HepG2 (cell line): Measurements from ENCODE around the gene DEFB112. TPM values are rescaled to one million over a fixed set of nuclear protein-coding genes. Genes with fewer than 3 reads are reported as not detected.

Experiments
- ARID5B ChIP-seq: IDR thresholded peaks from 2 replicates; pipeline ENCODE4 v1.4.0; 2020; ENCODE audit warnings: mild to moderate bottlenecking, missing genetic modification reagents
- BORCS8-MEF2B ChIP-seq: sonication (generic); formaldehyde crosslinking; IDR thresholded peaks from 2 replicates; pipeline ENCODE4 v1.8.0; 2022; ENCODE audit warnings: mild to moderate bottlenecking, missing genetic modification reagents
- ELF4 ChIP-seq: sonication (generic); formaldehyde crosslinking; IDR thresholded peaks from 2 replicates; pipeline ENCODE4 v1.5.0; 2020; ENCODE audit warnings: missing genetic modification reagents, mild to moderate bottlenecking, moderate library complexity, borderline replicate concordance
- HDAC2 ChIP-seq: sonication (generic); formaldehyde crosslinking; IDR thresholded peaks from 2 replicates; pipeline ENCODE4 v1.4.0; 2020; ENCODE audit warnings: missing genetic modification reagents
- SETDB1 ChIP-seq: sonication (generic); formaldehyde crosslinking; IDR thresholded peaks from 2 replicates; pipeline ENCODE4 v1.5.1; 2020; ENCODE audit warnings: missing genetic modification reagents, mild to moderate bottlenecking, borderline replicate concordance
- ZNF512B ChIP-seq: sonication (generic); formaldehyde crosslinking; IDR thresholded peaks from 2 replicates; pipeline ENCODE4 v1.5.1; 2020; ENCODE audit warnings: missing genetic modification reagents, mild to moderate bottlenecking, borderline replicate concordance
- ZNF543 ChIP-seq: sonication (generic); formaldehyde crosslinking; IDR thresholded peaks from 2 replicates; pipeline ENCODE4 v1.4.0; 2020; ENCODE audit warnings: mild to moderate bottlenecking, missing genetic modification reagents
- ZNF646 ChIP-seq: sonication (generic); formaldehyde crosslinking; IDR thresholded peaks from 2 replicates; pipeline ENCODE4 v1.9.0; 2021; ENCODE audit warnings: mild to moderate bottlenecking, missing genetic modification reagents
- polyA plus RNA-seq, 8 experiments: library from polyadenylated mRNA; depleted of rRNA in 3 of 8; stranded (reverse) in 7 of 8; unstranded in 1 of 8; fragments of >200 nt; fragmentation: Illumina TruSeq in 4 of 8; extraction: Trizol in 4 of 8; gene quantifications; 2 replicates each; pipeline versions ENCODE4 v1.2.1 to v1.2.3, GENCODE V29; 2011 to 2016; ENCODE audit warnings: low read depth in 4 of 8, missing spikeins in 1 of 8, mixed read lengths in 1 of 8; ENCODE audit not compliant: insufficient read depth in 1 of 8
- total RNA-seq, 5 experiments: library from RNA; depleted of rRNA; stranded (reverse); fragments of >200 nt; fragmentation: Illumina TruSeq; extraction: Trizol; gene quantifications; 2 replicates each; pipeline ENCODE4 v1.2.3, GENCODE V29; 2016; ENCODE audit warnings: low read depth in 1 of 5

Gene DEFB112
- total and polyA plus RNA-seq, 2 of the 13 experiments (the other 11 are each of a cell fraction or from before 2014, with no cell fraction given), result not detected

GRCh38 chr6:50030777-50031562 lies 18.8 kb downstream of the DEFB112 start (continued):
- TF ChIP-seq ZNF512B (CRISPR knock-in tag), result no peak
- no peak for TF ChIP-seq ELF4 (CRISPR knock-in tag)
- peak; percentile 9; the same call in 1 of the 2 replicates for TF ChIP-seq ARID5B (CRISPR knock-in tag)
- TF ChIP-seq SETDB1, result no peak
- TF ChIP-seq ZNF543 (CRISPR knock-in tag), result no peak
- no peak for TF ChIP-seq HDAC2
- TF ChIP-seq ZNF646 (CRISPR knock-in tag), result 0 out of 2 replicates have a peak, but pooled peaks have one; percentile 55
- no peak for TF ChIP-seq BORCS8-MEF2B
